ENCODE measurements around the gene KIF21A. TPM values are rescaled to one million over a fixed set of nuclear protein-coding genes. Genes with fewer than 3 reads are reported as not detected.

Gene KIF21A
- total and polyA plus RNA-seq, 2 donors (not counting 3 experiments of a cell fraction or from before 2014, with no cell fraction given), result 1.8 to 10.1 TPM

DNA sequence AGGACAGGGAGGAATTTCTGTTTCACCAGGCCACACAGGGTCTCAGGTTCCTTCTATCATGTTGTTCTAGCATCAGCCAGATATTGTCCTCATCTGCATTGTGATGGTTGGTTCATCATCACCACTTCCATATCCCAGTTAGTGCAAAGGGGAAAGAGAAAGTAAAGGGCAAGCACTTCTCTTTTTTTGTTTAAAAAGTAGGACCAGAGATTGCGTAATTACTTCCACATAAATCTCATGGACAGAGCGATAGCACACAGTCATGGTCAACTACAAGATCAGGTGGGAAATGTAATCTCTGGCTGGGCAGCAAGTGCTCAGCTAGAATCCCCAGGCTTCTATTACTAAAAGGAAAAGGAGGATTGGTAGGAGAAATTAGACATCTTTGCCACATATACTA lies 155.1 kb downstream of the KIF21A start:
- H3K9ac ChIP-seq (replicated peaks; ENCODE audit: extremely low read depth, insufficient read depth, low read length), result no peak overlapping the region
- FAIRE-seq, result no peak

More for the DNA sequence above, 155.1 kb downstream of the KIF21A start:
- ChIA-PET POLR2A (no interaction called here), CTCF (no interaction called here)
- dilution Hi-C loops (cut with MboI; ENCODE audit: extremely low pct_ligation_motif_present, low sequenced_read_pairs), result no loop called here
- Histone ChIP-seq H3K27me3 (ENCODE audit: control insufficient read depth in 2 of 2, insufficient read depth in 2 of 2, low read length in 2 of 2) (peaks cover 0 to 4% of the 10 kb centered on the region in 2 experiments), H3K79me2 (ENCODE audit: control insufficient read depth, insufficient read depth, low read length) (no peaks in the 10 kb centered on the region), H3K9me1 (replicated peaks; ENCODE audit: control insufficient read depth, extremely low read depth, insufficient read depth, low read length) (no peaks in the 10 kb centered on the region), H2AFZ (ENCODE audit: low read depth, low read length) (no peak overlapping the region), H3K9me3 (replicated peaks; ENCODE audit: control insufficient read depth, insufficient read depth, low read length) (no peaks in the 10 kb centered on the region), H3K36me3 (ENCODE audit: control insufficient read depth in 2 of 2, extremely low read depth in 1 of 2, insufficient read depth in 2 of 2, low read length in 2 of 2) (no peaks in the 10 kb centered on the region), H3K4me3 (replicated peaks in 1 of 3; ENCODE audit: insufficient read depth in 1 of 3, low read depth in 1 of 3, low read length in 3 of 3) (no peak overlapping the region), H4K20me1 (replicated peaks; ENCODE audit: control insufficient read depth, extremely low read depth, insufficient read depth, low read length) (no peaks in the 10 kb centered on the region), H3K4me2 (ENCODE audit: insufficient read depth, low read length) (no peak overlapping the region), H3K4me1 (ENCODE audit: control insufficient read depth, extremely low read depth, insufficient read depth, low read length) (no peaks in the 10 kb centered on the region), H3K27ac (ENCODE audit: insufficient read depth, low read depth, low read length) (no peak overlapping the region)
- DNase-seq (ENCODE audit: low read depth, low spot score), result no peak
- TF ChIP-seq, protein P1, sequence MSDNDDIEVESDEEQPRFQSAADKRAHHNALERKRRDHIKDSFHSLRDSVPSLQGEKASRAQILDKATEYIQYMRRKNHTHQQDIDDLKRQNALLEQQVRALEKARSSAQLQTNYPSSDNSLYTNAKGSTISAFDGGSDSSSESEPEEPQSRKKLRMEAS (IDR thresholded peaks at IDR 0.05; ENCODE audit: insufficient read depth, insufficient read length), result no peak
- TF ChIP-seq GATA2 (IDR thresholded peaks at IDR 0.05; ENCODE audit: insufficient read depth, insufficient read length, low read depth, low read length), result no peak
- TF ChIP-seq POLR2A (IDR thresholded peaks at IDR 0.05; ENCODE audit: low read depth, low read length), result no peak
- TF ChIP-seq, protein P2, sequence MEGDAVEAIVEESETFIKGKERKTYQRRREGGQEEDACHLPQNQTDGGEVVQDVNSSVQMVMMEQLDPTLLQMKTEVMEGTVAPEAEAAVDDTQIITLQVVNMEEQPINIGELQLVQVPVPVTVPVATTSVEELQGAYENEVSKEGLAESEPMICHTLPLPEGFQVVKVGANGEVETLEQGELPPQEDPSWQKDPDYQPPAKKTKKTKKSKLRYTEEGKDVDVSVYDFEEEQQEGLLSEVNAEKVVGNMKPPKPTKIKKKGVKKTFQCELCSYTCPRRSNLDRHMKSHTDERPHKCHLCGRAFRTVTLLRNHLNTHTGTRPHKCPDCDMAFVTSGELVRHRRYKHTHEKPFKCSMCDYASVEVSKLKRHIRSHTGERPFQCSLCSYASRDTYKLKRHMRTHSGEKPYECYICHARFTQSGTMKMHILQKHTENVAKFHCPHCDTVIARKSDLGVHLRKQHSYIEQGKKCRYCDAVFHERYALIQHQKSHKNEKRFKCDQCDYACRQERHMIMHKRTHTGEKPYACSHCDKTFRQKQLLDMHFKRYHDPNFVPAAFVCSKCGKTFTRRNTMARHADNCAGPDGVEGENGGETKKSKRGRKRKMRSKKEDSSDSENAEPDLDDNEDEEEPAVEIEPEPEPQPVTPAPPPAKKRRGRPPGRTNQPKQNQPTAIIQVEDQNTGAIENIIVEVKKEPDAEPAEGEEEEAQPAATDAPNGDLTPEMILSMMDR (IDR thresholded peaks at IDR 0.05; ENCODE audit: extremely low read depth in 1 of 2, insufficient read depth in 1 of 2, low read depth in 1 of 2, low read length in 2 of 2), result no peak
- no peak for TF ChIP-seq FOS (IDR thresholded peaks at IDR 0.05; ENCODE audit: borderline replicate concordance, insufficient read depth, low read length)
- TF ChIP-seq POLR2AphosphoS5 (IDR thresholded peaks at IDR 0.05; ENCODE audit: insufficient read depth, low read depth, low read length), result no peak
- TF ChIP-seq EZH2 (IDR thresholded peaks at IDR 0.05; ENCODE audit: borderline replicate concordance, low read depth, low read length, severe bottlenecking), result no peak
- no peak for TF ChIP-seq JUN (IDR thresholded peaks at IDR 0.05; ENCODE audit: borderline replicate concordance, insufficient read depth, insufficient read length, low read depth)
- TF ChIP-seq MYC (IDR thresholded peaks at IDR 0.05; ENCODE audit: low read depth, low read length), result no peak
- intact Hi-C loops (cut with micrococcal nuclease), result no loop called here
- no TSS peak for BruUV-seq (replicated peaks)

Data from endothelial cell of umbilical vein (primary cell).